Endothelial cell of umbilical vein (primary cell): ENCODE measurements around the gene CUX1. TPM values are rescaled to one million over a fixed set of nuclear protein-coding genes. Genes with fewer than 3 reads are reported as not detected.

Experiments used
- BruUV-seq: library from RNA; stranded (reverse); fragments of 400-500 nt; replicated peaks from 2 replicates; lab custom pipeline; 2021; lab: Mats Ljungman, UMichigan
- CTCF ChIA-PET: fragments of 300-600, 350-600 bp; sonication (Branson Sonifier 250); formaldehyde crosslinking; loops from one replicate; lab custom pipeline; 2021; ENCODE audit warnings: antibody characterized with exemption, inconsistent platforms; lab: Charles Lee
- POLR2A ChIA-PET: fragments of 300-600, 350-600 bp; sonication (Branson Sonifier 250); formaldehyde crosslinking; loops from one replicate; lab custom pipeline; 2021; ENCODE audit warnings: antibody characterized with exemption, inconsistent platforms; lab: Charles Lee
- DNase-seq: peaks from one replicate; pipeline ENCODE4 v3.0.0-alpha.2; 2011; ENCODE audit warnings: low read depth, low spot score
- FAIRE-seq: peaks from 2 replicates; lab custom pipeline; 2011; peaks lifted over from hg19 to GRCh38; lab: Jason Lieb, UNC
- H2AFZ ChIP-seq: 2 replicates; pipeline ENCODE4 v1.6.0; 2012; ENCODE audit warnings: low read depth, low read length, control low read depth, inconsistent platforms
- H3K27ac ChIP-seq: 2 replicates; pipeline ENCODE4 v1.5.1; 2011; ENCODE audit warnings: low read depth, mild to moderate bottlenecking, control low read depth, low read length, moderate library complexity; ENCODE audit not compliant: insufficient read depth
- H3K27me3 ChIP-seq, 2 experiments: 2 replicates each; pipeline versions ENCODE4 v1.6.0 to v1.6.1; 2011; ENCODE audit warnings: low read length in 2 of 2, mixed read lengths in 1 of 2; ENCODE audit not compliant: control insufficient read depth in 2 of 2, insufficient read depth in 2 of 2
- H3K36me3 ChIP-seq, 2 experiments: 2 replicates in 1 of 2; 3 replicates in 1 of 2; pipeline ENCODE4 v1.5.1; 2011; ENCODE audit warnings: low read length in 2 of 2, mild to moderate bottlenecking in 1 of 2, moderate library complexity in 1 of 2; ENCODE audit not compliant: control insufficient read depth in 2 of 2, insufficient read depth in 2 of 2; ENCODE audit errors: extremely low read depth in 1 of 2
- H3K4me1 ChIP-seq: 3 replicates; pipeline ENCODE4 v1.5.1; 2011; ENCODE audit warnings: mild to moderate bottlenecking, low read length; ENCODE audit not compliant: control insufficient read depth, insufficient read depth; ENCODE audit errors: extremely low read depth
- H3K4me2 ChIP-seq: 2 replicates; pipeline ENCODE4 v1.6.1; 2011; ENCODE audit warnings: low read length, control low read depth, mixed read lengths; ENCODE audit not compliant: insufficient read depth
- H3K4me3 ChIP-seq, 3 experiments: fragments of 200-600 bp in 1 of 3; sonication (generic), shearing (Covaris generic) in 1 of 3; replicated peaks in 1 of 3; 2 replicates each; pipeline ENCODE4 v1.5.1; 2011 to 2016; ENCODE audit warnings: control low read depth in 3 of 3, low read length in 3 of 3, mild to moderate bottlenecking in 2 of 3, inconsistent platforms in 1 of 3, low read depth in 1 of 3, moderate library complexity in 1 of 3; ENCODE audit not compliant: insufficient read depth in 1 of 3
- H3K79me2 ChIP-seq: 2 replicates; pipeline ENCODE4 v1.6.0; 2012; ENCODE audit warnings: low read length, inconsistent platforms; ENCODE audit not compliant: control insufficient read depth, insufficient read depth
- H3K9ac ChIP-seq: replicated peaks from 2 replicates; pipeline ENCODE3; 2011; ENCODE audit warnings: low read length, control low read depth; ENCODE audit not compliant: insufficient read depth; ENCODE audit errors: extremely low read depth
- H3K9me1 ChIP-seq: replicated peaks from 3 replicates; pipeline ENCODE4 v1.6.0; 2011; ENCODE audit warnings: mild to moderate bottlenecking, low read length; ENCODE audit not compliant: control insufficient read depth, insufficient read depth; ENCODE audit errors: extremely low read depth
- H3K9me3 ChIP-seq: replicated peaks from 2 replicates; pipeline ENCODE4 v1.5.1; 2012; ENCODE audit warnings: low read length, inconsistent platforms; ENCODE audit not compliant: control insufficient read depth, insufficient read depth
- H4K20me1 ChIP-seq: replicated peaks from 2 replicates; pipeline ENCODE3; 2011; ENCODE audit warnings: mild to moderate bottlenecking, low read length; ENCODE audit not compliant: control insufficient read depth, insufficient read depth; ENCODE audit errors: extremely low read depth
- EZH2 ChIP-seq: IDR thresholded peaks from 2 replicates; pipeline ENCODE4 v1.6.1; 2012; ENCODE audit warnings: borderline replicate concordance, low read depth, mild to moderate bottlenecking, moderate library complexity, low read length, inconsistent platforms; ENCODE audit not compliant: severe bottlenecking
- FOS ChIP-seq: IDR thresholded peaks from 2 replicates; pipeline ENCODE4 v1.6.1; 2011; ENCODE audit warnings: mild to moderate bottlenecking, low read length, moderate library complexity, borderline replicate concordance; ENCODE audit not compliant: insufficient read depth
- GATA2 ChIP-seq: IDR thresholded peaks from 2 replicates; pipeline ENCODE4 v1.7.0; 2011; ENCODE audit warnings: low read depth, mild to moderate bottlenecking, moderate library complexity, mixed read lengths, low read length; ENCODE audit not compliant: insufficient read length, insufficient read depth
- JUN ChIP-seq: IDR thresholded peaks from 2 replicates; pipeline ENCODE4 v1.6.1; 2011; ENCODE audit warnings: borderline replicate concordance, low read depth; ENCODE audit not compliant: insufficient read length, insufficient read depth
- MAX ChIP-seq: IDR thresholded peaks from 2 replicates; pipeline ENCODE4 v1.6.1; 2011; ENCODE audit not compliant: insufficient read depth, insufficient read length
- MYC ChIP-seq: IDR thresholded peaks from one replicate; pipeline ENCODE4 v1.6.1; 2011; ENCODE audit warnings: mild to moderate bottlenecking, low read depth, low read length
- POLR2A ChIP-seq: IDR thresholded peaks from 2 replicates; pipeline ENCODE4 v1.6.1; 2012; ENCODE audit warnings: low read depth, mild to moderate bottlenecking, control low read depth, low read length
- POLR2AphosphoS5 ChIP-seq: IDR thresholded peaks from 2 replicates; pipeline ENCODE4 v1.6.1; 2012; ENCODE audit warnings: low read depth, mild to moderate bottlenecking, control low read depth, low read length, moderate library complexity; ENCODE audit not compliant: insufficient read depth
- dilution Hi-C: fragments of 300-500 bp; cut with MboI; formaldehyde crosslinking; loops from one replicate; pipeline ENCODE4 v1.15.0; 2019; ENCODE audit warnings: low sequenced_read_pairs; ENCODE audit not compliant: extremely low pct_ligation_motif_present
- intact Hi-C: fragments of 100-400 bp; cut with micrococcal nuclease; formaldehyde crosslinking; loops from one replicate; pipeline ENCODE4 v1.10.0; 2022
- polyA plus RNA-seq, 4 experiments: library from polyadenylated mRNA; depleted of rRNA in 3 of 4; stranded (reverse) in 3 of 4; unstranded in 1 of 4; fragments of >200 nt; gene quantifications; 2 replicates each; pipeline versions ENCODE4 v1.2.1 to v1.2.3, GENCODE V29; 2011 to 2012; ENCODE audit warnings: missing spikeins in 1 of 4
- total RNA-seq: library from RNA; stranded (reverse); gene quantifications from 2 replicates; pipeline ENCODE4 v1.2.3, GENCODE V29; 2021

CUX1 gene
- total and polyA plus RNA-seq, 2 donors (not counting 3 experiments of a cell fraction or from before 2014, with no cell fraction given) = 13.8 to 49.8 TPM

GRCh38 chr7:101996876-101997275 lies 179.4 kb downstream of the CUX1 start:
- no peaks in the 10 kb centered on the region for H3K27me3 ChIP-seq
- no peak overlapping the region for H3K27ac ChIP-seq
- DNase-seq = no peak
- no peaks in the 10 kb centered on the region for H3K79me2 ChIP-seq
- no peak overlapping the region for H3K4me3 ChIP-seq
- H3K4me1 ChIP-seq = no peaks in the 10 kb centered on the region
- ChIA-PET POLR2A (no interaction called here), CTCF (no interaction called here)
- no peaks in the 10 kb centered on the region for H3K9me3 ChIP-seq
- no peak for FAIRE-seq
- dilution Hi-C loops (no loop called here), intact Hi-C loops (no loop called here)
- TF ChIP-seq JUN (no peak), POLR2AphosphoS5 (no peak), GATA2 (no peak), POLR2A (no peak), EZH2 (no peak), MYC (no peak), FOS (no peak), MAX (no peak)
- no peaks in the 10 kb centered on the region for H3K36me3 ChIP-seq
- H3K9me1 ChIP-seq = no peaks in the 10 kb centered on the region
- no peak overlapping the region for H3K4me2 ChIP-seq
- no TSS peak for BruUV-seq
- no peaks in the 10 kb centered on the region for H4K20me1 ChIP-seq
- no peak overlapping the region for H3K9ac ChIP-seq
- no peak overlapping the region for H2AFZ ChIP-seq
